Loucy (cell line): ENCODE data around the gene CACNG6.

Experiments
- EZH2phosphoT487 ChIP-seq: fragments of 200-600 bp; IDR thresholded peaks from 2 replicates; pipeline ENCODE4 v1.6.1; 2018; ENCODE audit warnings: antibody characterized with exemption, mild to moderate bottlenecking, moderate library complexity, borderline replicate concordance
- TF ChIP-seq, protein P1 (sequence below): fragments of 200-600 bp; sonication (generic); conservative IDR thresholded peaks from 2 replicates; pipeline ENCODE4 v1.5.1; 2014; ENCODE audit warnings: mild to moderate bottlenecking, antibody characterized with exemption, low read length

DNA sequence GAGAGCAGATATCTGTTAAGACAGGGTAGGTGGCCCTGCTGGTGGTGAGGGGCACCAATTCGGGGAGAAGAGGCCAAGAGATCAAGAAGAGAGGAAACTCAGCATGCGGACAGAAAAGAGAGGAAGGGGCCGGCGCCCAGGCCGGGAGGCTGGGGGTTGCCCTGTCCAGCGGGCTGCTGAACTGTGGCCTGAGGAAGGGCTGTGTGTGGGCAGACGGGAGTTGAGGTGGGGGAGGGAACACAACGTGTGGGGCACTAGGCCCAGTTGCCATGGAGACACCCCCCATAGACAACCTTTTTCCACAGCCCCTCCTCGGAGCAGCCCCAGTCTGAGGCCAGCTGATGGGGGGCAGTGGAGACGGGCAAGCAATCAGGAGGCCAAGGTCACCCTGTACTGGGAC lies 31.2 kb upstream of the CACNG6 start:
- TF ChIP-seq, protein P1, sequence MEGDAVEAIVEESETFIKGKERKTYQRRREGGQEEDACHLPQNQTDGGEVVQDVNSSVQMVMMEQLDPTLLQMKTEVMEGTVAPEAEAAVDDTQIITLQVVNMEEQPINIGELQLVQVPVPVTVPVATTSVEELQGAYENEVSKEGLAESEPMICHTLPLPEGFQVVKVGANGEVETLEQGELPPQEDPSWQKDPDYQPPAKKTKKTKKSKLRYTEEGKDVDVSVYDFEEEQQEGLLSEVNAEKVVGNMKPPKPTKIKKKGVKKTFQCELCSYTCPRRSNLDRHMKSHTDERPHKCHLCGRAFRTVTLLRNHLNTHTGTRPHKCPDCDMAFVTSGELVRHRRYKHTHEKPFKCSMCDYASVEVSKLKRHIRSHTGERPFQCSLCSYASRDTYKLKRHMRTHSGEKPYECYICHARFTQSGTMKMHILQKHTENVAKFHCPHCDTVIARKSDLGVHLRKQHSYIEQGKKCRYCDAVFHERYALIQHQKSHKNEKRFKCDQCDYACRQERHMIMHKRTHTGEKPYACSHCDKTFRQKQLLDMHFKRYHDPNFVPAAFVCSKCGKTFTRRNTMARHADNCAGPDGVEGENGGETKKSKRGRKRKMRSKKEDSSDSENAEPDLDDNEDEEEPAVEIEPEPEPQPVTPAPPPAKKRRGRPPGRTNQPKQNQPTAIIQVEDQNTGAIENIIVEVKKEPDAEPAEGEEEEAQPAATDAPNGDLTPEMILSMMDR: no peak
- no peak for TF ChIP-seq EZH2phosphoT487
